K562 (cell line): ENCODE results near the gene MXRA7. TPM values are rescaled to one million over a fixed set of nuclear protein-coding genes. Genes with fewer than 3 reads are reported as not detected.

Source experiments
- CBFA2T3 ChIP-seq: fragments of 450-650 bp; IDR thresholded peaks from 2 replicates; pipeline ENCODE4 v1.6.1; 2017
- EGR1 ChIP-seq: fragments of 450-650 bp; conservative IDR thresholded peaks from 2 replicates; pipeline ENCODE4 v1.6.1; 2017; ENCODE audit warnings: mild to moderate bottlenecking
- EP300 ChIP-seq: IDR thresholded peaks from 2 replicates; pipeline ENCODE4 v1.6.1; 2012; ENCODE audit warnings: low read length, improper control_type of control experiment
- HDAC1 ChIP-seq, 2 experiments: fragments of 450-650 bp; IDR thresholded peaks; 2 replicates each; pipeline ENCODE4 v1.6.1; 2016 to 2017; ENCODE audit warnings: inconsistent platforms in 1 of 2, mild to moderate bottlenecking in 1 of 2, moderate library complexity in 1 of 2
- ILF3 ChIP-seq: fragments of 450-650 bp; IDR thresholded peaks from 2 replicates; pipeline ENCODE4 v1.6.1; 2018; ENCODE audit warnings: antibody characterized with exemption, mild to moderate bottlenecking, moderate library complexity, borderline replicate concordance
- ILK ChIP-seq: fragments of 450-650 bp; IDR thresholded peaks from 2 replicates; pipeline ENCODE4 v1.6.1; 2016; ENCODE audit warnings: missing genetic modification characterization, low read depth, mild to moderate bottlenecking, missing compliant biosample characterization, moderate library complexity, borderline replicate concordance
- JUNB ChIP-seq: fragments of 450-650 bp; formaldehyde crosslinking; conservative IDR thresholded peaks from 2 replicates; pipeline ENCODE4 v1.4.0; 2020; ENCODE audit warnings: mild to moderate bottlenecking
- NR2C1 ChIP-seq, 2 experiments: fragments of 450-650 bp; IDR thresholded peaks; 2 replicates each; pipeline ENCODE4 v1.6.1; 2017; ENCODE audit warnings: mild to moderate bottlenecking in 2 of 2, antibody characterized with exemption in 1 of 2, inconsistent platforms in 1 of 2, missing compliant biosample characterization in 1 of 2, missing genetic modification characterization in 1 of 2
- NR3C1 ChIP-seq: sonication (generic); formaldehyde crosslinking; IDR thresholded peaks from 2 replicates; pipeline ENCODE4 v1.8.1; 2022; ENCODE audit warnings: missing genetic modification reagents
- PRPF4 ChIP-seq: fragments of 200-400 bp; formaldehyde crosslinking; IDR thresholded peaks from one replicate; pipeline ENCODE4 v1.6.1; 2017; ENCODE audit warnings: low read length, low read depth, mild to moderate bottlenecking; ENCODE audit not compliant: insufficient read depth, poor library complexity, severe bottlenecking
- RAD51 ChIP-seq: fragments of 450-650 bp; IDR thresholded peaks from 2 replicates; pipeline ENCODE4 v1.7.1; 2016; ENCODE audit warnings: low read depth, mild to moderate bottlenecking, borderline replicate concordance
- SAFB2 ChIP-seq: fragments of 200-400 bp; formaldehyde crosslinking; IDR thresholded peaks from 2 replicates; pipeline ENCODE4 v1.6.1; 2018; ENCODE audit warnings: borderline replicate concordance, low read length, low read depth, moderate library complexity; ENCODE audit not compliant: severe bottlenecking
- SMARCE1 ChIP-seq: fragments of 450-650 bp; IDR thresholded peaks from 2 replicates; pipeline ENCODE4 v1.7.1; 2016; ENCODE audit warnings: mild to moderate bottlenecking
- TCF15 ChIP-seq: fragments of 250-450 bp; sonication (Bioruptor Pico); IDR thresholded peaks from 2 replicates; pipeline ENCODE4 v1.8.0; 2022; ENCODE audit warnings: moderate library complexity, mild to moderate bottlenecking, inconsistent platforms
- ZBTB49 ChIP-seq: sonication (generic); formaldehyde crosslinking; IDR thresholded peaks from 2 replicates; pipeline ENCODE4 v1.8.0; 2022; ENCODE audit warnings: missing genetic modification reagents, mild to moderate bottlenecking, borderline replicate concordance
- ZEB2 ChIP-seq: fragments of 450-650 bp; IDR thresholded peaks from 2 replicates; pipeline ENCODE4 v1.6.1; 2016
- ZNF124 ChIP-seq: sonication (generic); formaldehyde crosslinking; IDR thresholded peaks from 2 replicates; pipeline ENCODE4 v1.8.1; 2022; ENCODE audit warnings: missing genetic modification reagents
- ZNF444 ChIP-seq: fragments of 250-450 bp; sonication (Bioruptor Pico); IDR thresholded peaks from 2 replicates; pipeline ENCODE4 v1.4.0; 2020; ENCODE audit warnings: mild to moderate bottlenecking, moderate library complexity
- polyA plus RNA-seq, 8 experiments: library from polyadenylated mRNA; depleted of rRNA in 4 of 8; stranded (reverse) in 5 of 8; unstranded in 3 of 8; fragments of >200 nt; fragmentation: Nextera tagmentation in 2 of 8; fragmentation: Illumina TruSeq in 1 of 8; extraction: Ambion mirVana in 2 of 8; extraction: Trizol in 1 of 8; gene quantifications; 2 replicates each; pipeline versions ENCODE4 v1.2.1 to v1.2.3, GENCODE V29; 2011 to 2014; ENCODE audit warnings: inconsistent platforms in 1 of 8, missing spikeins in 1 of 8
- total RNA-seq, 7 experiments: library from RNA; depleted of rRNA in 6 of 7; stranded (reverse); fragments of >200 nt in 6 of 7; fragmentation: Illumina TruSeq in 2 of 7; extraction: Trizol in 2 of 7; gene quantifications; 2 replicates each; pipeline versions ENCODE4 v1.2.1 to v1.2.3, GENCODE V29; 2011 to 2021; ENCODE audit warnings: low replicate concordance in 1 of 7
- TF ChIP-seq, protein P1 (sequence below): sonication (generic); formaldehyde crosslinking; IDR thresholded peaks from 2 replicates; pipeline ENCODE4 v1.8.1; 2022; ENCODE audit warnings: missing genetic modification reagents
- TF ChIP-seq, protein P2 (sequence below): fragments of 450-650 bp; IDR thresholded peaks from one replicate; pipeline ENCODE4 v1.6.1; 2018; ENCODE audit warnings: mild to moderate bottlenecking, moderate library complexity; ENCODE audit not compliant: partially characterized antibody
- TF ChIP-seq, protein P3 (sequence below): fragments of 250-450 bp; sonication (Bioruptor Pico); IDR thresholded peaks from 2 replicates; pipeline ENCODE4 v1.5.0; 2021; ENCODE audit warnings: mild to moderate bottlenecking, moderate library complexity

MXRA7 gene
- total and polyA plus RNA-seq, 9 of the 15 experiments (the other 6 are each of a cell fraction or from before 2014, with no cell fraction given), result 2.6 to 38.4 (median 14.3) TPM

DNA sequence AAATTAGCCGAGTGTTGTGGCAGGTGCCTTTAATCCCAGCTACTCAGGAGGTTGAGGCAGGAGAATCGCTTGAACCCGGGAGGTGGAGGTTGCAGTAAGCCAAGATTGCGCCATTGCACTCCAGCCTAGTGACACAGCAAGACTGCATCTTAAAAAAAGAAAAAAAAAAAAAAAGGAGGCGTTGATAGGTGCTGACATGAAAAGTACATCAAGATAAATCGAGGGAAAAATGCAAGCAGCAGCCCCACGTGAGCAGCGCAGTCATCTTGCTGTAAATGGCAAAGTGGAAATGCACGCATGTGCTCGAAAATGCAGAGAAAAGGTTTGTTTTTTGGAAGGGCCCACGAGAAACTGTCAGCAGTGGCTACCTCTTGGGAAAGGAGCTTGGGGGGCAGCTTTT is 20.9 kb downstream of the MXRA7 start (continued):
- TF ChIP-seq ZBTB49 (CRISPR knock-in tag) (no peak), HDAC1 (IDR thresholded peaks at IDR 0.05) (no peak), ILK (no peak), RAD51 (peak; percentile 66), NR3C1 (CRISPR knock-in tag) (no peak), ILF3 (no peak), TCF15 (no peak), EP300 (peak; percentile 26; the same call in 1 of the 2 replicates), CBFA2T3 (no peak), SAFB2 (no peak), ZNF124 (CRISPR knock-in tag) (no peak), JUNB (CRISPR knock-in tag) (no peak), SMARCE1 (0 out of 2 replicates have a peak, but pooled peaks have one; percentile 18), ZEB2 (peak; percentile 33; the same call in 1 of the 2 replicates), ZNF444 (CRISPR knock-in tag) (no peak), PRPF4 (no peak), EGR1 (no peak), NR2C1 (IDR thresholded peaks at IDR 0.05) (no peak), NR2C1 (tag; IDR thresholded peaks at IDR 0.05) (no peak)
- TF ChIP-seq, protein P1, sequence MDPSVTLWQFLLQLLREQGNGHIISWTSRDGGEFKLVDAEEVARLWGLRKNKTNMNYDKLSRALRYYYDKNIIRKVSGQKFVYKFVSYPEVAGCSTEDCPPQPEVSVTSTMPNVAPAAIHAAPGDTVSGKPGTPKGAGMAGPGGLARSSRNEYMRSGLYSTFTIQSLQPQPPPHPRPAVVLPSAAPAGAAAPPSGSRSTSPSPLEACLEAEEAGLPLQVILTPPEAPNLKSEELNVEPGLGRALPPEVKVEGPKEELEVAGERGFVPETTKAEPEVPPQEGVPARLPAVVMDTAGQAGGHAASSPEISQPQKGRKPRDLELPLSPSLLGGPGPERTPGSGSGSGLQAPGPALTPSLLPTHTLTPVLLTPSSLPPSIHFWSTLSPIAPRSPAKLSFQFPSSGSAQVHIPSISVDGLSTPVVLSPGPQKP (CRISPR knock-in tag), result no peak
- TF ChIP-seq, protein P2, sequence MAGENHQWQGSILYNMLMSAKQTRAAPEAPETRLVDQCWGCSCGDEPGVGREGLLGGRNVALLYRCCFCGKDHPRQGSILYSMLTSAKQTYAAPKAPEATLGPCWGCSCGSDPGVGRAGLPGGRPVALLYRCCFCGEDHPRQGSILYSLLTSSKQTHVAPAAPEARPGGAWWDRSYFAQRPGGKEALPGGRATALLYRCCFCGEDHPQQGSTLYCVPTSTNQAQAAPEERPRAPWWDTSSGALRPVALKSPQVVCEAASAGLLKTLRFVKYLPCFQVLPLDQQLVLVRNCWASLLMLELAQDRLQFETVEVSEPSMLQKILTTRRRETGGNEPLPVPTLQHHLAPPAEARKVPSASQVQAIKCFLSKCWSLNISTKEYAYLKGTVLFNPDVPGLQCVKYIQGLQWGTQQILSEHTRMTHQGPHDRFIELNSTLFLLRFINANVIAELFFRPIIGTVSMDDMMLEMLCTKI, result no peak
- TF ChIP-seq, protein P3, sequence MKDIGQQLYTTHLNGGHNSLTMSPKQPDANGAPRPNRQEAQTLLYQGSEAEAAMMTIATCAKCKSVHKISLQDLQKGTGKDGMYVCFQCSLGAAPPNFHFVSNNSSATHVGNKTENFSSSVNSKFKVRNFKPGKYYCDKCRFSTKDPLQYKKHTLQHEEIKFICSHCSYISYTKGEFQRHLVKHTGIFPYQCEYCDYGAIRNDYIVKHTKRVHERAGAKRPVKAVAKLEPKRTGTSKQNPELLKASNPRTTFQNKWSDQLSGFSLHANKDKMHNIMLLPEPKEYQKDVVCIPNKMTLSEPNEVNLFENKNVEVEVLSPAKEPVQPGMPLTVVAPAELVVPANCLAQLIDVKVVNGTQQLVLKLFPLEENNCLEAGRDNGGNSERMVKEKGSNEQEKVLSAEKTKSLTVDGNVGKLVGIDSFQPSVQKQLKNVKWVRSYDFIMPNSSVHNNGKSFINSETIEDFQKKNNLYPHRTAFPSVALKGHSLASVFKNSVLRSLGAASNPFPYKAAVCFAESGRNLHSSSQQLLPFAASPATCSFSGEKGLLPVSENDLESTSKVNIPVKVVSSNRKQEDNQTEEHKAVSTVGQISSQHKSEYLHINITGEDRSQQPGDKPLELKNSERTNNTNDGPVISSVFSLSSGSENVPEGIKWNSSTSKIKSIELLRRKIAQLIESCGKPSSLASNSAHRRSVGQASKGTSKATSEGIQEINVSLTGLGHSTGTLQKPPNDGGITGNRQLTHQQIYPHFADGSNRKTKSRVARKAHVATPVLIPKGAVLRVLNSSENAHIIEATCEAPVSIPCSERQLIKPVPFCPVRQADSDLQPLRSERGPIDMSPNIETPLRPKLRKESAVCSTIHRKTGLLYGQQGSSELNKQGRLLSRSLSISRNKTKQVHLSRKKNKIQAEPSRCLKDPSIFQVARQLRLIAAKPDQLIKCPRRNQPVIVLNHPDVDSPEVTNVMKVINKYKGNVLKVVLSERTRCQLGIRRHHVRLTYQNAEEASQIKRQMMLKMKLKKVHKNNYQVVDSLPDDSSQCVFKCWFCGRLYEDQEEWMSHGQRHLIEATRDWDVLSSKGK (CRISPR knock-in tag), result no peak
